Adrenal gland (tissue), 5 donors: ENCODE results near the gene PRR7.

ENCODE experiments used
- POLR2A ChIP-seq, 2 donors: fragments of 450-650 bp; IDR thresholded peaks; one replicate each; pipeline ENCODE4 v1.6.1; 2017; ENCODE audit warnings: antibody characterized with exemption in 2 of 2, mild to moderate bottlenecking in 2 of 2, moderate library complexity in 1 of 2
- TF ChIP-seq, protein P1 (sequence below), 6 experiments: fragments of 450-650 bp in 4 of 6; fragments of 200-600 bp in 2 of 6; sonication (generic) in 1 of 6; IDR thresholded peaks; 1 replicate in 5 of 6; 2 replicates in 1 of 6; pipeline versions ENCODE4 v1.5.1 to v1.8.0; 2016 to 2021; ENCODE audit warnings: antibody characterized with exemption in 6 of 6, mild to moderate bottlenecking in 2 of 6, moderate library complexity in 1 of 6
- donor health status: DM: no; HTN: no; CAD: no.

DNA sequence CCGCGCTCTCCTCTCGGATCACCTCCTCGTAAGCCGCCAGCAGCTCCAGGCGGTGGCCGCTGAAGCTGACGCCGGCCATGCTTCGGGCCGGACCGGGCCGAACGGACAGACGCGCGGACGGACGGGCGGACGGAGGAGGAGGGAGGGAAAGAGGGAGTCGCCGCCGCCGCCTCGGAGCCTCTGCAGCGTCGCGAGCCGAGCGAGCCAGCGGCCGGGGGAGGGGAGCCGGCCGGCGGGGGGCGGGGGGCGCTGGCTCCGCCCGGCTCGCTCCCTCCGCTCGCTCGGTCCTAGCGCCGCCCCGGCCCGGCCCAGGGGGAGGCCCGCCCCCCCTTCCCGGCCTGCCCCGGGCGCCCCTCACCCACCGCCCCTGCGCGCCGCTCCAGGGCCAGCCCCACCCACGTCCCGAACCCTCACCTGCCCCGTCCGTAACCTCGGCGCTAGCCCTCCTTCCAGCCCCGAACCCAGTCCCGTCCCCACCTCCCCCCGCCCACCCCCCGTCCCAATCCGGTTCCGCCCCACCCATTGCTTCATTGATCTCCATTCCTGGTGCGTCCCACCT lies 26.9 kb downstream of the PRR7 start, which contains the start of gene DBN1:
- TF ChIP-seq, protein P1, sequence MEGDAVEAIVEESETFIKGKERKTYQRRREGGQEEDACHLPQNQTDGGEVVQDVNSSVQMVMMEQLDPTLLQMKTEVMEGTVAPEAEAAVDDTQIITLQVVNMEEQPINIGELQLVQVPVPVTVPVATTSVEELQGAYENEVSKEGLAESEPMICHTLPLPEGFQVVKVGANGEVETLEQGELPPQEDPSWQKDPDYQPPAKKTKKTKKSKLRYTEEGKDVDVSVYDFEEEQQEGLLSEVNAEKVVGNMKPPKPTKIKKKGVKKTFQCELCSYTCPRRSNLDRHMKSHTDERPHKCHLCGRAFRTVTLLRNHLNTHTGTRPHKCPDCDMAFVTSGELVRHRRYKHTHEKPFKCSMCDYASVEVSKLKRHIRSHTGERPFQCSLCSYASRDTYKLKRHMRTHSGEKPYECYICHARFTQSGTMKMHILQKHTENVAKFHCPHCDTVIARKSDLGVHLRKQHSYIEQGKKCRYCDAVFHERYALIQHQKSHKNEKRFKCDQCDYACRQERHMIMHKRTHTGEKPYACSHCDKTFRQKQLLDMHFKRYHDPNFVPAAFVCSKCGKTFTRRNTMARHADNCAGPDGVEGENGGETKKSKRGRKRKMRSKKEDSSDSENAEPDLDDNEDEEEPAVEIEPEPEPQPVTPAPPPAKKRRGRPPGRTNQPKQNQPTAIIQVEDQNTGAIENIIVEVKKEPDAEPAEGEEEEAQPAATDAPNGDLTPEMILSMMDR (IDR thresholded peaks at IDR 0.05), result no peak
- TF ChIP-seq POLR2A (IDR thresholded peaks at IDR 0.05), result no peak
